Liver (tissue), 9 donors: Measurements from ENCODE around the gene UBA7. TPM values are rescaled to one million over a fixed set of nuclear protein-coding genes. Genes with fewer than 3 reads are reported as not detected.
A peak's percentile ranks its signal among the peaks of the same experiment; 100 is the strongest.
"Not testable (repeated sequence)": the region's sequence is repeated elsewhere in the genome, so short reads cannot be mapped to it uniquely, and the experiment has no call there.

ENCODE experiments used
- DNase-seq: peaks from one replicate; pipeline ENCODE4 v3.0.0-alpha.2; 2017; ENCODE audit warnings: low spot score
- H3K27ac ChIP-seq, 2 donors: one replicate each; pipeline ENCODE4 v1.7.0; 2013; ENCODE audit warnings: inconsistent platforms in 2 of 2, low read length in 2 of 2, control low read depth in 1 of 2, low read depth in 1 of 2, mild to moderate bottlenecking in 1 of 2
- H3K27me3 ChIP-seq, 4 donors: one replicate each; pipeline versions ENCODE4 v1.6.1 to v1.7.0; 2013; ENCODE audit warnings: low read length in 3 of 4, inconsistent platforms in 1 of 4, mild to moderate bottlenecking in 1 of 4, moderate library complexity in 1 of 4; ENCODE audit not compliant: control insufficient read depth in 4 of 4, insufficient read depth in 4 of 4
- H3K36me3 ChIP-seq, 4 donors: one replicate each; pipeline versions ENCODE4 v1.6.1 to v1.7.0; 2013; ENCODE audit warnings: low read length in 3 of 4, mild to moderate bottlenecking in 3 of 4, low read depth in 1 of 4, moderate library complexity in 1 of 4; ENCODE audit not compliant: control insufficient read depth in 4 of 4, insufficient read depth in 3 of 4
- H3K4me1 ChIP-seq, 4 donors: one replicate each; pipeline versions ENCODE4 v1.6.1 to v1.7.0; 2013; ENCODE audit warnings: low read length in 3 of 4, mild to moderate bottlenecking in 3 of 4, moderate library complexity in 1 of 4; ENCODE audit not compliant: control insufficient read depth in 4 of 4, insufficient read depth in 4 of 4
- H3K4me3 ChIP-seq, 3 donors: one replicate each; pipeline versions ENCODE4 v1.6.1 to v1.7.0; 2013; ENCODE audit warnings: low read length in 3 of 3, control low read depth in 1 of 3, low read depth in 1 of 3, mild to moderate bottlenecking in 1 of 3
- H3K9ac ChIP-seq, 2 donors: one replicate each; pipeline ENCODE4 v1.7.0; 2013; ENCODE audit warnings: low read length in 2 of 2, mild to moderate bottlenecking in 2 of 2, moderate library complexity in 2 of 2, control low read depth in 1 of 2, low read depth in 1 of 2
- H3K9me3 ChIP-seq, 4 donors: one replicate each; pipeline versions ENCODE4 v1.6.1 to v1.7.0; 2013; ENCODE audit warnings: low read length in 3 of 4; ENCODE audit not compliant: control insufficient read depth in 4 of 4
- ATF3 ChIP-seq: IDR thresholded peaks from 2 replicates; pipeline ENCODE4 v1.6.1; 2016; ENCODE audit warnings: antibody characterized with exemption
- FOXA1 ChIP-seq: IDR thresholded peaks from 2 replicates; pipeline ENCODE4 v1.6.1; 2016; ENCODE audit warnings: antibody characterized with exemption
- HNF4A ChIP-seq, 2 donors: conservative IDR thresholded peaks; 2 replicates each; pipeline ENCODE4 v1.6.1; 2016; ENCODE audit warnings: antibody characterized with exemption in 2 of 2, mild to moderate bottlenecking in 2 of 2
- HNF4G ChIP-seq: IDR thresholded peaks from 2 replicates; pipeline ENCODE4 v1.6.1; 2016; ENCODE audit warnings: antibody characterized with exemption
- JUND ChIP-seq, 2 donors: IDR thresholded peaks; 2 replicates each; pipeline ENCODE4 v1.6.1; 2016; ENCODE audit warnings: antibody characterized with exemption in 2 of 2
- NR2F2 ChIP-seq: IDR thresholded peaks from 2 replicates; pipeline ENCODE4 v1.6.1; 2016; ENCODE audit warnings: antibody characterized with exemption
- RXRA ChIP-seq, 2 donors: IDR thresholded peaks; 2 replicates each; pipeline ENCODE4 v1.6.1; 2017 to 2018; ENCODE audit warnings: antibody characterized with exemption in 2 of 2, mild to moderate bottlenecking in 1 of 2
- SP1 ChIP-seq: IDR thresholded peaks from 2 replicates; pipeline ENCODE4 v1.6.1; 2018; ENCODE audit warnings: antibody characterized with exemption, mild to moderate bottlenecking
- TAF1 ChIP-seq: conservative IDR thresholded peaks from 2 replicates; pipeline ENCODE4 v1.6.1; 2016; ENCODE audit warnings: antibody characterized with exemption, mild to moderate bottlenecking
- YY1 ChIP-seq: IDR thresholded peaks from 2 replicates; pipeline ENCODE4 v1.6.1; 2016; ENCODE audit warnings: antibody characterized with exemption, mild to moderate bottlenecking
- WGBS: extraction: QIAGEN DNeasy Blood & Tissue Kit; methylation state at CpG from one replicate; pipeline ENCODE4 v1.1.7; 2013; 5-methylcytosine and 5-hydroxymethylcytosine counted together
- polyA plus RNA-seq, 2 donors: library from polyadenylated mRNA; stranded (reverse) in 1 of 2; unstranded in 1 of 2; fragments of 200-250 nt in 1 of 2; fragments of >200 nt in 1 of 2; fragmentation: Nextera tagmentation in 1 of 2; extraction: Ambion mirVana in 1 of 2; gene quantifications; one replicate each; pipeline versions ENCODE4 v1.2.1 to v1.2.3, GENCODE V29; 2013 to 2015
- total RNA-seq, 2 donors: library from RNA; depleted of rRNA; stranded (reverse); fragments of >200 nt; gene quantifications; one replicate each; pipeline ENCODE4 v1.2.3, GENCODE V29; 2014
- TF ChIP-seq, protein P1 (sequence below): fragments of 150-350 bp; IDR thresholded peaks from 2 replicates; pipeline ENCODE4 v1.5.1; 2017; ENCODE audit warnings: improper control_type of control experiment, low read depth, low read length; ENCODE audit not compliant: missing input control
- donor health status: healthy.
- donor health status: healthy.
- donor health status: healthy.
- donor health status: healthy.
- donor health status: healthy.

UBA7 gene
- total and polyA plus RNA-seq, 4 donors, result 14.6 to 29.5 (median 15.2) TPM

DNA sequence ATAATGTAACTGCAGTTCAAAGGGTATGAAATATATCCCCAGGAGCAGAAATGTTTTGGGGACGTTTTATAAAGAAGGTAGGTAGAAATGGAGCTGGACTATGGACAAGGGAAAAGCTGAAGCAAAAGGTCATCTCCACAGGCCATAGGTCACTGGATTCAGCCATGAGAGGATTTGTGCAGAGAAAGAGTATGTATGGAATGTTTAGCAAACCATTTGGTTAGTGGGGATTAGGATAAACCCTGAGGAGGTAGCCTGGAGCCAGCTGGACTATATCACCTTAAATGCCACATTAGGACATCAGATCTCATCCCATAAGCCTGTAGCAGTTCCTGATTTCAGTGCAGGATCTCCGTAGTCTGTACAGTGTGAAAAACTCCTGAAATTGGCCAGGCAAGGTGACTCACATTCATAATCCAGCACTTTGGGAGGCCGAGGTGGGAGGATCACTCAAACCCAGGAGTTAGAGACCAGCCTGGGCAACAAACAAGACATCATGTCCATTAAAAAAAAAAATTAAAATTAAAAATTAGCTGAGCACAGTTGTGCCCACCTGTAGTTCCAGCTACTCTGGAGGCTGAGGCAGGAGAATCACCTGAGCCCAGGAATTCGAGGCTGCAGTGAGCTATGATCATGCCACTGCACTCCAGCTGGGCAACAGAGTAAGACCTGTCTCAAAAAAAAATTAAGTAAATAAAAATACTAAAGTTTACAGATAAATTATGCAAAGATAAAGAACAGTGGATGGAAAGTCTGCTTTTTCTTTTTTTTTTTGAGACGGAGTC is 32.1 kb downstream of the UBA7 start:
- WGBS, result 84% methylated on average over 5 of the region's 5 CpGs
- Histone ChIP-seq H3K27me3 (no peaks in the 10 kb centered on the region), H3K4me3 (no peak overlapping the region), H3K9me3 (no peaks in the 10 kb centered on the region), H3K36me3 (peaks cover 0 to 3% (median under 1%) of the 10 kb centered on the region in 4 donors), H3K27ac (no peak overlapping the region), H3K4me1 (peaks cover 5 to 15% (median 11%) of the 10 kb centered on the region in 4 donors), H3K9ac (no peak overlapping the region)
- no peak for TF ChIP-seq ATF3
- peak; percentile 30 to 41 for TF ChIP-seq HNF4A (conservative IDR thresholded peaks at IDR 0.05)
- no peak for DNase-seq

GRCh38 chr3:49780975-49781365 is 32.8 kb downstream of the UBA7 start:
- DNase-seq, H3K36me3 ChIP-seq, H3K27me3 ChIP-seq, H3K9ac ChIP-seq, H3K27ac ChIP-seq, H3K4me3 ChIP-seq, H3K9me3 ChIP-seq: not testable (repeated sequence)
- peaks cover 5 to 15% (median 11%) of the 10 kb centered on the region in 4 donors for H3K4me1 ChIP-seq
- WGBS, result 93% methylated on average over 9 of the region's 9 CpGs

GRCh38 chr3:49780080-49780974 is 33.4 kb downstream of the UBA7 start:
- DNase-seq, result no peak
- Histone ChIP-seq H3K27me3 (no peaks in the 10 kb centered on the region), H3K36me3 (peaks cover 0 to 5% (median 2%) of the 10 kb centered on the region in 4 donors), H3K27ac (no peak overlapping the region), H3K4me3 (no peak overlapping the region), H3K4me1 (peaks cover 5 to 11% (median 7%) of the 10 kb centered on the region in 4 donors), H3K9ac (no peak overlapping the region), H3K9me3 (no peaks in the 10 kb centered on the region)
- TF ChIP-seq JUND (IDR thresholded peaks at IDR 0.05) (no peak), SP1 (no peak), YY1 (no peak), NR2F2 (no peak), FOXA1 (no peak), TAF1 (no peak), HNF4G (no peak), RXRA (IDR thresholded peaks at IDR 0.05) (no peak), ATF3 (no peak)
- TF ChIP-seq, protein P1, sequence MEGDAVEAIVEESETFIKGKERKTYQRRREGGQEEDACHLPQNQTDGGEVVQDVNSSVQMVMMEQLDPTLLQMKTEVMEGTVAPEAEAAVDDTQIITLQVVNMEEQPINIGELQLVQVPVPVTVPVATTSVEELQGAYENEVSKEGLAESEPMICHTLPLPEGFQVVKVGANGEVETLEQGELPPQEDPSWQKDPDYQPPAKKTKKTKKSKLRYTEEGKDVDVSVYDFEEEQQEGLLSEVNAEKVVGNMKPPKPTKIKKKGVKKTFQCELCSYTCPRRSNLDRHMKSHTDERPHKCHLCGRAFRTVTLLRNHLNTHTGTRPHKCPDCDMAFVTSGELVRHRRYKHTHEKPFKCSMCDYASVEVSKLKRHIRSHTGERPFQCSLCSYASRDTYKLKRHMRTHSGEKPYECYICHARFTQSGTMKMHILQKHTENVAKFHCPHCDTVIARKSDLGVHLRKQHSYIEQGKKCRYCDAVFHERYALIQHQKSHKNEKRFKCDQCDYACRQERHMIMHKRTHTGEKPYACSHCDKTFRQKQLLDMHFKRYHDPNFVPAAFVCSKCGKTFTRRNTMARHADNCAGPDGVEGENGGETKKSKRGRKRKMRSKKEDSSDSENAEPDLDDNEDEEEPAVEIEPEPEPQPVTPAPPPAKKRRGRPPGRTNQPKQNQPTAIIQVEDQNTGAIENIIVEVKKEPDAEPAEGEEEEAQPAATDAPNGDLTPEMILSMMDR, result no peak
- 81% methylated on average over 4 of the region's 4 CpGs for WGBS
